ENCODE data around the gene WDR31.

DNA sequence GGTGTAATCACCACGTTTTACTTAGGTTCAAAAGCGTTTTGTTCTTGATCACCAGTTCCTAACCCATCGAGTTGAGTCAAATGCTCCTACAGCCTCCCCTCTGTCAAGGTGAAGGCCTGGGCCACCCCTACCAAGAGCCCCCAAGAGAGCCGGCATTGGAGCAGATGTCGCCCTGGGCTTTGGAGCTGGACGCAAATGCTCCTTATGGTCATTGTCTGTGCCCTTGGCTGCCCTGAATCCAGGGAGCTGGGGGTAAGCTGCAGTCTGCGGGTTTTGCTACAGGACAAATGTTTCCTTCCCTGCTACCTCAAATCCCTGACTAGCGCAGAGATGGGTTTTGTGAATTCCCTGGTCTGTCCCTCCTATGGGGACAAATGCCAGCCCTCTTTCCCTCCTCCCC lies 41.8 kb downstream of the WDR31 start:
- TF ChIP-seq, protein P1, sequence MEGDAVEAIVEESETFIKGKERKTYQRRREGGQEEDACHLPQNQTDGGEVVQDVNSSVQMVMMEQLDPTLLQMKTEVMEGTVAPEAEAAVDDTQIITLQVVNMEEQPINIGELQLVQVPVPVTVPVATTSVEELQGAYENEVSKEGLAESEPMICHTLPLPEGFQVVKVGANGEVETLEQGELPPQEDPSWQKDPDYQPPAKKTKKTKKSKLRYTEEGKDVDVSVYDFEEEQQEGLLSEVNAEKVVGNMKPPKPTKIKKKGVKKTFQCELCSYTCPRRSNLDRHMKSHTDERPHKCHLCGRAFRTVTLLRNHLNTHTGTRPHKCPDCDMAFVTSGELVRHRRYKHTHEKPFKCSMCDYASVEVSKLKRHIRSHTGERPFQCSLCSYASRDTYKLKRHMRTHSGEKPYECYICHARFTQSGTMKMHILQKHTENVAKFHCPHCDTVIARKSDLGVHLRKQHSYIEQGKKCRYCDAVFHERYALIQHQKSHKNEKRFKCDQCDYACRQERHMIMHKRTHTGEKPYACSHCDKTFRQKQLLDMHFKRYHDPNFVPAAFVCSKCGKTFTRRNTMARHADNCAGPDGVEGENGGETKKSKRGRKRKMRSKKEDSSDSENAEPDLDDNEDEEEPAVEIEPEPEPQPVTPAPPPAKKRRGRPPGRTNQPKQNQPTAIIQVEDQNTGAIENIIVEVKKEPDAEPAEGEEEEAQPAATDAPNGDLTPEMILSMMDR (IDR thresholded peaks at IDR 0.05) = no peak
- TF ChIP-seq ZFX (IDR thresholded peaks at IDR 0.05; ENCODE audit: borderline replicate concordance) = no peak

Measured in 22Rv1 (cell line).